Measurements from ENCODE around the gene TP53TG3E.
"Not testable (repeated sequence)": the region's sequence is repeated elsewhere in the genome, so short reads cannot be mapped to it uniquely, and the experiment has no call there.

Gene TP53TG3E, protein sequence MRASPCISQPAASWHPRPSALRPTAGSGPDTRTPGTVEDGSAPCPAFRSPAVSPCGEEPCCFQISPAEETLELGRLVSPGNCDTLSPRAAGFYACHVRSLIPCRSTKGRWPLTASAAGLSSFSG

DNA sequence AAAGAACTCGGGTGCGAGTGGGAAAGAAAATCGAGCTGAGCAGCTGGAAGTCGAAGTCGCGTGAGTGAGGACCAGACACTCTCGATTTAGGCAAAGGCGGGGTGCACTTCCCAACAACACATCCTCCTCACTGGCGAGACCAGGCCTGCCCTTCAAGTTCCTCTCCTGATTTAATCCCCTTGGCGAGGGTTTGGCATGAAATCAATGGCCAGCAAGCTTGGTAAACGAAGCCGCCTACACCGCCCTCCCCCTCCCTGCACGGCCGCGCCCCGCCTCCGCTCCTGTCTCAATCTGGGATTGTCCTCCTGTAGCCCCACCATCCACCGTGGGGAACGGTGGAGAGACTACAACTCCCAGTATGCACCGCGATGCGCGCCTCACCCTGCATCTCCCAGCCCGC, at the start of gene TP53TG3E:
TSS of gene TP53TG3E (plus strand) at position 301 of the 400 bp plus-strand sequence. CDS start at position 369, 68 bp downstream.
- in situ Hi-C loops (cut with HindIII; ENCODE audit: low pct_unique_long_range_greater_than_20kb, low sequenced_read_pairs); DNase-seq (ENCODE audit: low read depth in 1 of 2, low spot score in 1 of 2): not testable (repeated sequence)

DNA sequence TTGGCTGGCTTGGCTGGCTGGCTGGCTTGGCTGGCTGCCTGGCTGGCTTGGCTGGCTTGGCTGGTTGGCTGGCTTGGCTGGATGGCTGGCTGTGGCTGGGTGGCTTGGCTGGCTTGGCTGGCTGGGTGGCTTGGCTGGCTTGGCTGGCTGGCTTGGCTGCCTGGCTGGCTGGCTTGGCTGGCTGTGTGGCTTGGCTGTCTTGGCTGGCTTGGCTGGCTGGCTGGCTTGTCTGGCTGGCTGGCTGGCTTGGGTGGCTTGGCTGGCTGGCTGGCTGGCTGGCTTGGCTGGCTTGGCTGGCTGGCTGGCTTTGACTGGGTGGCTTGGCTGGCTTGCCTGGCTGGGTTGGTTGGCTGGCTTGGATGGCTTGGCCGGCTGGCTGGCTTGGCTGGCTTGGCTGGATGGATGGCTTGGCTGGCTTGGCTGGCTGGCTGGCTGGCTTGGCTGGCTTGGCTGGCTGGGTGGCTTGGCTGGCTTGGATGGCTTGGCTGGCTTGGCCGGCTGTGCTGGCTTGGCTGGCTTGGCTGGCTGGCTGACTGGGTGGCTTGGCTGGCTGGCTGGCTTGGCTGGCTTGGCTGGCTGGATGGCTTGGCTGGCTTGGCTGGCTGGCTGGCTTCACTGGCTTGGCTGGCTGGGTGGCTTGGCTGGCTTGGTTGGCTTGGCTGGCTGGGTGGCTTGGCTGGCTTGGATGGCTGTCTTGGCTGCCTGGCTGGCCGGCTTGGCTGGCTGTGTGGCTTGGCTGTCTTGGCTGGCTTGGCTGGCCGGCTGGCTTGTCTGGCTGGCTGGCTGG, 32.3 kb downstream of the TP53TG3E start:
- DNase-seq (ENCODE audit: low read depth in 1 of 2, low spot score in 1 of 2), result peak in 1 of 2 experiments; percentile 6
- in situ Hi-C loops (cut with HindIII; ENCODE audit: low pct_unique_long_range_greater_than_20kb, low sequenced_read_pairs), result not testable (repeated sequence)

DNA sequence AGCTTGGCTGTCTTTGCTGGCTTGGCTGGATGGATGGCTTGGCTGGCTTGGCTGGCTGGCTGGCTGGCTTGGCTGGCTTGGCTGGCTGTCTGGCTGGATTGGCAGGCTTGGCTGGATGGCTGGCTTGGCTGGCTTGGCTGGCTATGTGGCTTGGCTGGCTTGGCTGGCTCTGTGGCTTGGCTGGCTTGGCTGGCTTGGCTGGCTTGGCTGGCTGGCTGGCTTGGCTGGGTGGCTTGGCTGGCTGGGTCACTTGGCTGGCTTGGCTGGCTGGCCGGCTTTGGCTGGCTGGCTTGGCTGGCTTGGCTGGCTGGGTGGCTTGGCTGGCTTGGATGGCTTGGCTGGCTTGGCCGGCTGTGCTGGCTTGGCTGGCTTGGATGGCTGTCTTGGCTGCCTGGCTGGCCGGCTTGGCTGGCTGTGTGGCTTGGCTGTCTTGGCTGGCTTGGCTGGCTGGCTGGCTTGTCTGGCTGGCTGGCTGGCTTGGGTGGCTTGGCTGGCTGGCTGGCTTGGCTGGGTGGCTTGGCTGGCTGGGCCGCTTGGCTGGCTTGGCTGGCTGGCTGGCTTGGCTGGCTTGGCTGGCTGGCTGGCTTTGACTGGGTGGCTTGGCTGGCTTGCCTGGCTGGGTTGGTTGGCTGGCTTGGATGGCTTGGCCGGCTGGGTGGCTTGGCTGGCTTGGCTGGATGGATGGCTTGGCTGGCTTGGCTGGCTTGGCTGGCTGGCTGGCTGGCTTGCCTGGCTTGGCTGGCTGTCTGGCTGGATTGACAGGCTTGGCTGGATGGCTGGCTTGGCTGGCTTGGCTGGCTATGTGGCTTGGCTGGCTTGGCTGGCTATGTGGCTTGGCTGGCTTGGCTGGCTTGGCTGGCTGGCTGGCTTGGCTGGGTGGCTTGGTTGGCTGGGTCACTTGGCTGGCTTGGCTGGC, 33.8 kb downstream of the TP53TG3E start:
- peak in 1 of 2 experiments; percentile 4 for DNase-seq (ENCODE audit: low read depth in 1 of 2, low spot score in 1 of 2)
- in situ Hi-C loops (cut with HindIII; ENCODE audit: low pct_unique_long_range_greater_than_20kb, low sequenced_read_pairs), result not testable (repeated sequence)

DNA sequence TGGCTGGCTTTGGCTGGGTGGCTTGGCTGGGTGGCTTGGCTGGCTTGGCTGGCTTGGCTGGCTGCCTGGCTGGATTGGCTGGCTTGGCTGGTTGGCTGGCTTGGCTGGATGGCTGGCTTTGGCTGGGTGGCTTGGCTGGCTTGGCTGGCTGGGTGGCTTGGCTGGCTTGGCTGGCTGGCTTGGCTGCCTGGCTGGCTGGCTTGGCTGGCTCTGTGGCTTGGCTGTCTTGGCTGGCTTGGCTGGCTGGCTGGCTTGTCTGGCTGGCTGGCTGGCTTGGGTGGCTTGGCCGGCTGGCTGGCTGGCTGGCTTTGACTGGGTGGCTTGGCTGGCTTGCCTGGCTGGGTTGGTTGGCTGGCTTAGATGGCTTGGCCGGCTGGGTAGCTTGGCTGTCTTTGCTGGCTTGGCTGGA, 34.4 kb downstream of the TP53TG3E start:
- in situ Hi-C loops (cut with HindIII; ENCODE audit: low pct_unique_long_range_greater_than_20kb, low sequenced_read_pairs); DNase-seq (ENCODE audit: low read depth in 1 of 2, low spot score in 1 of 2): not testable (repeated sequence)

DNA sequence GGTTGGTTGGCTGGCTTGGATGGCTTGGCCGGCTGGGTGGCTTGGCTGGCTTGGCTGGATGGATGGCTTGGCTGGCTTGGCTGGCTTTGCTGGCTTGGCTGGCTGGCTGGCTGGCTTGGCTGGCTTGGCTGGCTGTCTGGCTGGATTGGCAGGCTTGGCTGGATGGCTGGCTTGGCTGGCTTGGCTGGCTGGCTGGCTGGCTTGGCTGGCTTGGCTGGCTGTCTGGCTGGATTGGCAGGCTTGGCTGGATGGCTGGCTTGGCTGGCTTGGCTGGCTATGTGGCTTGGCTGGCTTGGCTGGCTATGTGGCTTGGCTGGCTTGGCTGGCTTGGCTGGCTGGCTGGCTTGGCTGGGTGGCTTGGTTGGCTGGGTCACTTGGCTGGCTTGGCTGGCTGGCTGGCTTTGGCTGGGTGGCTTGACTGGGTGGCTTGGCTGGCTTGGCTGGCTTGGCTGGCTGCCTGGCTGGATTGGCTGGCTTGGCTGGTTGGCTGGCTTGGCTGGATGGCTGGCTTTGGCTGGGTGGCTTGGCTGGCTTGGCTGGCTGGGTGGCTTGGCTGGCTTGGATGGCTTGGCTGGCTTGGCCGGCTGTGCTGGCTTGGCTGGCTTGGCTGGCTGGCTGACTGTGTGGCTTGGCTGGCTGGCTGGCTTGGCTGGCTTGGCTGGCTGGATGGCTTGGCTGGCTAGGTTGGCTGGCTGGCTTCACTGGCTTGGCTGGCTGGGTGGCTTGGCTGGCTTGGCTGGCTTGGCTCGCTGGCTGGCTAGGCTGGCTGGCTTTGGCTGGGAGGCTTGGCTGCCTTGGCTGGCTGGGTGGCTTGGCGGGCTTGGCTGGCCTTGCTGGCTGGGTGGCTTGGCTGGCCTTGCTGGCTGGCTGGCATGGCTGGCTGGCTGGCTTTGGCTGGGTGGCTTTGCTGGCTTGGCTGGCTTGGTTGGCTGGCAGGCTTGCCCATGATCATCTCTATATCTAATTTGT, 35.3 kb downstream of the TP53TG3E start:
- in situ Hi-C loops (cut with HindIII; ENCODE audit: low pct_unique_long_range_greater_than_20kb, low sequenced_read_pairs), result not testable (repeated sequence)
- peak in 1 of 2 experiments; percentile 6 for DNase-seq (ENCODE audit: low read depth in 1 of 2, low spot score in 1 of 2)

Measured in T47D (cell line).